ENCODE measurements around the gene HOXC13. TPM values are rescaled to one million over a fixed set of nuclear protein-coding genes. Genes with fewer than 3 reads are reported as not detected.

The HOXC13 gene
- total and polyA plus RNA-seq, 8 donors, result not detected

GRCh38 chr12:53963434-53964314 is 25.0 kb downstream of the HOXC13 start:
- peaks cover 100% of the 10 kb centered on the region in 2 donors for H3K27me3 ChIP-seq
- H3K27ac ChIP-seq, result no peak overlapping the region
- intact Hi-C loops (cut with DNase I), result no loop called here
- no peak overlapping the region for H3K4me3 ChIP-seq
- no peaks in the 10 kb centered on the region for H3K36me3 ChIP-seq
- peak in 1 of 4 donors; percentile 65 for DNase-seq
- peaks cover 0 to 5% of the 10 kb centered on the region in 2 donors for H3K4me1 ChIP-seq
- ATAC-seq, result no peak
- no peak for TF ChIP-seq CTCF (IDR thresholded peaks at IDR 0.05)
- H3K9me3 ChIP-seq, result no peaks in the 10 kb centered on the region

- Histone ChIP-seq H3K4me3 (no peak overlapping the region), H3K27ac (no peak overlapping the region), H3K9me3 (no peaks in the 10 kb centered on the region), H3K27me3 (peaks cover 100% of the 10 kb centered on the region in 2 donors), H3K4me1 (peaks cover 0 to 5% of the 10 kb centered on the region in 2 donors), H3K36me3 (no peaks in the 10 kb centered on the region)
- DNase-seq, result no peak
- ATAC-seq, result no peak
- intact Hi-C loops (cut with DNase I), result no loop called here
- TF ChIP-seq CTCF (IDR thresholded peaks at IDR 0.05), result no peak
These were observed 25.7 kb downstream of the HOXC13 start for GRCh38 chr12:53964315-53964713.

GRCh38 chr12:53965281-53966084 is 26.9 kb downstream of the HOXC13 start:
- H3K27me3 ChIP-seq, result peaks cover 100% of the 10 kb centered on the region in 2 donors

GRCh38 chr12:53966085-53966384 is 27.4 kb downstream of the HOXC13 start:
- TF ChIP-seq CTCF (IDR thresholded peaks at IDR 0.05), result no peak
- intact Hi-C loops (cut with DNase I), result no loop called here
- Histone ChIP-seq H3K27ac (no peak overlapping the region), H3K9me3 (no peaks in the 10 kb centered on the region), H3K4me3 (no peak overlapping the region), H3K4me1 (peaks cover 0 to 5% of the 10 kb centered on the region in 2 donors), H3K36me3 (no peaks in the 10 kb centered on the region), H3K27me3 (peaks cover 100% of the 10 kb centered on the region in 2 donors)
- no peak for DNase-seq
- ATAC-seq, result no peak

More at GRCh38 chr12:53965281-53966084, 26.9 kb downstream of the HOXC13 start:
- intact Hi-C loops (cut with DNase I), result no loop called here
- no peak for TF ChIP-seq CTCF (IDR thresholded peaks at IDR 0.05)
- Histone ChIP-seq H3K9me3 (no peaks in the 10 kb centered on the region), H3K36me3 (no peaks in the 10 kb centered on the region), H3K27ac (no peak overlapping the region), H3K4me1 (peaks cover 0 to 5% of the 10 kb centered on the region in 2 donors), H3K4me3 (no peak overlapping the region)
- ATAC-seq, result no peak
- DNase-seq, result no peak

Measured in left lung (tissue), 10 donors.